Stimulated activated CD8-positive, alpha-beta memory T cell treated with anti-CD3 and anti-CD28 coated beads, Interleukin-2, amount 100 ng/mL, for 48 hours (primary cell): Measurements from ENCODE around the gene KRT2.
A peak's percentile ranks its signal among the peaks of the same experiment; 100 is the strongest.
"Not testable (repeated sequence)": the region's sequence is repeated elsewhere in the genome, so short reads cannot be mapped to it uniquely, and the experiment has no call there.

Experiments
- DNase-seq, 2 donors: peaks; one replicate each; pipeline ENCODE4 v3.0.0-alpha.2; 2020; ENCODE audit warnings: low read depth in 2 of 2

The KRT2 gene

GRCh38 chr12:52684431-52684830 is 32.4 kb upstream of the KRT2 start:
- DNase-seq, result no peak

- DNase-seq, result no peak
Observed at GRCh38 chr12:52683575-52684300, 31.7 kb upstream of the KRT2 start.

DNA sequence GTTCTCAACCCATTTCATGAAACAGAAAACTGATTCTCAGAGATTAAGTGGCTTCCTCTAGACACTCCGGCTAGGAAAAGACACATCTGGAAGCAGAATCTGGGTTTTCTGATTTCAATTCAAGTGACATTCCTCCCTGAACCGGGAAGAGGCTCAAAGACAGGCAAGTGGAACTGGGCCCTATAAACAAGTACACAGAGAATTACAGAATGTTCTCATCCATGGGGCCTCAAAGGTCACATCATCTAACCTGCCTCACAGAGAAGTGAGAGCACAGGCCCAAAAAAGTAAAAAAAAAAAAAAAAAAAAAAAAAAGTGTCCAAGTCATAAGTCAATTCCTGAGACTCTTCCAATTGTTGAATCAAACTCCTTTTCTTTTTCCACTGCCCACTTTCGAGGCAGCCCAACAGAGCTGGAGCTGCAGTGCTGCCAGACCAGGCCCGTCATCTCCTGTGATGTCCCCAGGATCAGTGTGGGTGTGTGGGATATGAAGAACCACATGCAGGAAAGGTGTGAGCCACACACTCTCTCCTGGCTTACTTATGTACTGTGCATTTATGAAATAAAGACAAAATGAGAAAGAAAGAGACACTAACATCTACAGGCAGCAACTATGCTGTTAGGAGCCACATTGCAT is 31.0 kb upstream of the KRT2 start:
- DNase-seq, result no peak

DNA sequence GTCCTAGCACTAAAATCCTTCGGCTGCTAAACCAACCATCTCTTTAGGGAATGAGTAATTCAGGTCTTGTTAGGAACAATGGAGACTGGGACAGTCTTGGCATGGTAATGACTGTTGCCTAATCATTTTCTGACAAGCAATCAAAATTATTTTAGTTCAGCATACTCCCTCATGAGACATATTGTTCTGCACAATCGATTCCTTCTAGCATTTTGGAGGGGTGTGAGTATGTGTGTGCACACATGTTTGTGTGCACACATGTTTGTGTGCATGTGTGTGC is 30.3 kb upstream of the KRT2 start:
- no peak for DNase-seq

GRCh38 chr12:52681526-52682380 is 29.7 kb upstream of the KRT2 start:
- DNase-seq, result peak in 1 of 2 donors; percentile 9

DNA sequence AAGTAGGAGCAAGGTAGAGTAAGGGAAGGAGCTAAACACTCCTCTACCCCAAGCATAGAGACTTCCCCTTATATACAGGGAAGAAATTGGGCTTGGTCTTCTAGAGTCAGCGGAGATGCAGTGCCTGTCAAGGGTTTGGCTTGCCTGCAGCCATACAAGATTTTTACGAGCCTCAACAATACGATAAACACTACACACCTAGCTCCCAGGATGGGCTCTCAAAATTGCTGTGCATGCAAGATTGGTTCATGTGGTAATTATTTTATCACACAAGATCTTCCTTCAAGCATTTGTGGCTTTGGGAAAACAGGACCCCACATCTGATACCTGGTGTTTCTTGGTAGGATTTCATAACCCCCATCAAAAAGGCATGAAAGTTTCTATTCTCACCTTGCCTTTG is 28.4 kb upstream of the KRT2 start, which contains the start of gene KRT1:
Gene KRT1 (minus strand): TSS at position 45 of the 400 bp plus-strand sequence. CDS start 59 bp downstream, outside the sequence.
- DNase-seq, result no peak

GRCh38 chr12:52679875-52680274 is 27.9 kb upstream of the KRT2 start:
- no peak for DNase-seq

DNA sequence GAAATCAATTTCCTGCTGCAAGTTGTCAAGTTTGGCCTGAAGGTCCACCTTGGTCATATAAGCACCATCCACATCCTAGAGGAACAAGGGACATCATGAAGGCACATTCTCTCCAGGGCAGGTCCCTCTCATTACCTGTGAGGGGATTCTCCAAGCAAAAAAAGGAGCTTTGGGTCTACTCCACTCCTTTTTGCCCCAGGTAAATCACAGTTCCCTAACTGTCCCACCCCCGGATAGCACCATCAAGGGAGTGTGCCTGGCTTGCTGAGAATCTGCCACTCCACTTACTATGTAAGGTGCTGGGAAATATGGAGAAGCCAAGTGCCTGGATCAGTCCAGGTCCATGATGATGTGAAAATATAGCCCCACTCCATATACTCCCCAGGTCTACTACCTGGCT is 25.7 kb upstream of the KRT2 start:
- no peak for DNase-seq

GRCh38 chr12:52677126-52677525 is 25.1 kb upstream of the KRT2 start:
- DNase-seq, result no peak

GRCh38 chr12:52676163-52676562 is 24.2 kb upstream of the KRT2 start:
- no peak for DNase-seq

GRCh38 chr12:52675301-52675701 is 23.3 kb upstream of the KRT2 start:
- DNase-seq, result no peak

DNA sequence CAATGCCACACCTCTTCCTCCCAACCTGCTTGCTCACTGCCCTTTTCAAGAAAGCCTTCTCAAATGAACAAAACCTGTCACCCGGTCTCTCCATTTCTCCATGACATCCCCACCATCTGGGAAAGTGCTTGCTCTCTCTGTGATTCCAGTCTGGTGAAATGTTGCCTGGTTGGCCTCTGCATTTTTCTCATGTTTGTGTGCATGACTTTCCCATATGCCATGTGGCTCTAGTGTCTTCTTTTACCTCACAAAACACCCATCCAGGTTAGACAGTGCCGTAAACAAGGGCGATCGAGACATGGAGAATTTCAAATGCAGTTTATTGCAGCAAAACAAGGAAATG is 22.4 kb upstream of the KRT2 start:
- no peak for DNase-seq

- DNase-seq, result no peak
Observed at GRCh38 chr12:52673713-52674432, 21.9 kb upstream of the KRT2 start.

GRCh38 chr12:52673217-52673616 is 21.2 kb upstream of the KRT2 start:
- DNase-seq, result no peak

GRCh38 chr12:52672321-52672933 is 20.4 kb upstream of the KRT2 start:
- no peak for DNase-seq

- no peak for DNase-seq
Observed at GRCh38 chr12:52670961-52671360, 18.9 kb upstream of the KRT2 start.

GRCh38 chr12:52670506-52670905 is 18.5 kb upstream of the KRT2 start:
- no peak for DNase-seq

DNA sequence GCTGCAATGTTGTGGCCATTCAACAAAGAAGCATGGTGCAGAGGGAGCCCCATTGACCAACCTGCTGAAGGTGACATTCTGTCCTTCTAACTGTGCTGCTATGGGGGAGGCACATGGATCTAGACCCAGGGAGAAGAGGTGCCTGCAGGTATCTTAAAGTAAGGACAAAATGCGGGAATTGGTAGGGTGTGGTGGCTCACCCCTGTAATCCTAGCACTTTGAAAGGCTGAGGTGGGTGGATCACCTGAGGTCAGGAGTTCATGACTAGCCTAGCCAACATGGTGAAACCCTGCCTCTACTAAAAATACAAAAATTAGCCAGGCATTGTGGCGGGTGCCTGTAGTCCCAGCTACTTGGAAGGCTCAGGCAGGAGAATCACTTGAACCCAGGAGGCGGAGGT is 17.9 kb upstream of the KRT2 start:
- not testable (repeated sequence) for DNase-seq

GRCh38 chr12:52669426-52669825 is 17.4 kb upstream of the KRT2 start:
- no peak for DNase-seq

DNA sequence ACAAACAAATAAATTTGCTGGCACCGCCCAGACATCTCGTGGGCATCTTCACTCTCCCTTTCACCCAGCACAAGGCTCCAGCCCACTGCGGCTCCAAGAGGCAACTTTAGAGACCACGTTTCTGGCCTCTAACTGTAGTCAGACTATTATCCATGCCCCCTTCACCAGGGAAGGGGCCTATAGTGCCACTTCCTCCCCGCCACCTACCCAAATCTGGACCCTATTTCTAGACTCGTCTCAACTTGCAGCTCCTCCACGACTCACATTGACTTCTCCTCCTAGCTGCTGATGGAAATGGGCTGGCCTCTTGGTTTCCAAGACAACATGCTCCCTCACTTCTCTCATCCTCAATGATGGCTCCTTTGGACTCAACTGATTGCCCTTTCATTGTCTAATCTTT is 15.9 kb upstream of the KRT2 start:
- DNase-seq, result no peak

- DNase-seq, result no peak
Observed at GRCh38 chr12:52667509-52667908, 15.5 kb upstream of the KRT2 start.

- no peak for DNase-seq
Observed at GRCh38 chr12:52666471-52666870, 14.5 kb upstream of the KRT2 start.
